ENCODE data around the gene TULP4. TPM values are rescaled to one million over a fixed set of nuclear protein-coding genes. Genes with fewer than 3 reads are reported as not detected.

TULP4 gene
- total RNA-seq, 1 donor from 2014 or later = 171 TPM

DNA sequence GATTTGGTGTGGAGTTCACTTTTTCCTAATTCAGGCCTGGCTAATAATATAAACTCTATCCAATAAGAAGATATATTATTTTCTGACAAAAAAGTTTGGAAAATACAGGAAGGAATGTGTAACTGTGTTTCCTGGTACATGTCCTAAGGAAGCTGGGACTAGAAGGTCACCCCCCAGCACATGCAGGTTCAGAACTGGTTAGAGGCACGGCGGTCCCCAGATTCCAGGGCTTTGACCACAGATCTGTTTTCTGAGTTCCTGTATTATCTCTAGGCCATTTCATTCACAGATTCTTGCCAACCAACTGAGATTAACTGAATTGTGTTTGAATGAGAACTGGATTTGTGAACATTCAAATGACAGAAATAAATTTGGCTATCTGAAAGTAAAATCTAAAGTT, 94.5 kb downstream of the TULP4 start:
- H3K4me3 Mint-ChIP-seq (ENCODE audit: low read depth) = no peak overlapping the region
- peaks cover 16% of the 10 kb centered on the region for H3K4me1 Mint-ChIP-seq (ENCODE audit: low read depth)
- H3K9me3 Mint-ChIP-seq (ENCODE audit: low read depth) = peaks cover 9% of the 10 kb centered on the region
- no peak for DNase-seq (ENCODE audit: low spot score, unreplicated experiment)
- peaks cover 18% of the 10 kb centered on the region for H3K36me3 Mint-ChIP-seq (ENCODE audit: insufficient read depth)
- no peak overlapping the region for H3K27ac Mint-ChIP-seq
- no peaks in the 10 kb centered on the region for H3K27me3 Mint-ChIP-seq
- TF ChIP-seq, protein P1, sequence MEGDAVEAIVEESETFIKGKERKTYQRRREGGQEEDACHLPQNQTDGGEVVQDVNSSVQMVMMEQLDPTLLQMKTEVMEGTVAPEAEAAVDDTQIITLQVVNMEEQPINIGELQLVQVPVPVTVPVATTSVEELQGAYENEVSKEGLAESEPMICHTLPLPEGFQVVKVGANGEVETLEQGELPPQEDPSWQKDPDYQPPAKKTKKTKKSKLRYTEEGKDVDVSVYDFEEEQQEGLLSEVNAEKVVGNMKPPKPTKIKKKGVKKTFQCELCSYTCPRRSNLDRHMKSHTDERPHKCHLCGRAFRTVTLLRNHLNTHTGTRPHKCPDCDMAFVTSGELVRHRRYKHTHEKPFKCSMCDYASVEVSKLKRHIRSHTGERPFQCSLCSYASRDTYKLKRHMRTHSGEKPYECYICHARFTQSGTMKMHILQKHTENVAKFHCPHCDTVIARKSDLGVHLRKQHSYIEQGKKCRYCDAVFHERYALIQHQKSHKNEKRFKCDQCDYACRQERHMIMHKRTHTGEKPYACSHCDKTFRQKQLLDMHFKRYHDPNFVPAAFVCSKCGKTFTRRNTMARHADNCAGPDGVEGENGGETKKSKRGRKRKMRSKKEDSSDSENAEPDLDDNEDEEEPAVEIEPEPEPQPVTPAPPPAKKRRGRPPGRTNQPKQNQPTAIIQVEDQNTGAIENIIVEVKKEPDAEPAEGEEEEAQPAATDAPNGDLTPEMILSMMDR (IDR thresholded peaks at IDR 0.05; ENCODE audit: unreplicated experiment) = no peak

DNA sequence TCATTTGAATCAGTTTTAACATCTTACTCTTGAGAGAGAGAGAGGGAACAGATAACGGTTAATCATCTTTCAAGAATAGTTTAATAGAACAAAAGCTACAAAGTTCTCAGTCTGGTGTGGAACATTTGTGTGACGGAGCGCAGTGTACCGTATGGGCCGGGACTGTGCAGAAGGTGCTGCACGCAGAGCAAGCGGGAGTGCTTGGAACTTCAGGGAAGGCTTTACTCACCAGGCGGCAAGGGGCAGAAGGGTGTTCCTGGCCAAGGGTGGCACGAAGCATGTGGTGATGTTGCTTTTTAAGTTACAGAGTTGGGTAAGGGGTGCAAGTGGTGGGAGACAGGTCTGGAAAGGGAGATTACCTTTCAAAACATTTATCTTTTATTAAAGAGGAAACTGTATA, 95.7 kb downstream of the TULP4 start:
- DNase-seq (ENCODE audit: low spot score, unreplicated experiment) = no peak
- H3K4me1 Mint-ChIP-seq (ENCODE audit: low read depth) = peaks cover 18% of the 10 kb centered on the region
- no peak overlapping the region for H3K4me3 Mint-ChIP-seq (ENCODE audit: low read depth)
- TF ChIP-seq, protein P1 (IDR thresholded peaks at IDR 0.05; ENCODE audit: unreplicated experiment) = no peak
- peaks cover 21% of the 10 kb centered on the region for H3K36me3 Mint-ChIP-seq (ENCODE audit: insufficient read depth)
- peaks cover 9% of the 10 kb centered on the region for H3K9me3 Mint-ChIP-seq (ENCODE audit: low read depth)
- H3K27me3 Mint-ChIP-seq = no peaks in the 10 kb centered on the region
- H3K27ac Mint-ChIP-seq = peak overlapping the region; percentile 29

DNA sequence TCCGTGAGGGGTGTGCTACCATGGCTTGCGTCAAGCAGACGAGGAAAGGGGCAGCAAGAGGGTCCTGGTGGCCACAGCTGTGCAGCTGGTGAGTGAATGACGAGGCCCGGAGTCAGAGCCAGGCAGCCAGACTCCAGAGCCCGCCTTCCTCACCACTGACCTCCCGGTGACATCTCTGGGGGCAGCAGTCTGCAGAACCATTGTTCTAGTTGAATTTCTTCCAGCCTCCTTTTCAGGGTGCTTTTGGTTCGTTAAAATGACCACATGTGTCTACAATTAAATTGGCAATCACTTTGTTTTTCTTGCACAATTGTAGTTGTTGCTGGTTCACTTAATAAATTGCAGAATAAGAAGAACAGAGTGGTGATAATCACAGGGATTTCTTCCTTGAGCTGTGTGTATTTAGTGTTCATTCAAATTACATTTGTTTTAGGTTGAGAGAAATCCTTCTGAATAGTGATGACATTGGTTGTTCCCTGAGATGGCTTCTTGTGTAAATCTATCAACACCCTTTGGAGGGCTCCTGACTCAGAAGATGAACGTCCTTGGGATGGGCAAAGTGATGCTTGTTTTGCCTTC, 96.4 kb downstream of the TULP4 start:
- Mint-ChIP-seq H3K27me3 (no peaks in the 10 kb centered on the region), H3K27ac (peak overlapping the region; percentile 29), H3K4me1 (ENCODE audit: low read depth) (peaks cover 23% of the 10 kb centered on the region), H3K9me3 (ENCODE audit: low read depth) (peaks cover 9% of the 10 kb centered on the region), H3K36me3 (ENCODE audit: insufficient read depth) (peaks cover 28% of the 10 kb centered on the region), H3K4me3 (ENCODE audit: low read depth) (no peak overlapping the region)
- TF ChIP-seq, protein P1 (IDR thresholded peaks at IDR 0.05; ENCODE audit: unreplicated experiment) = no peak
- DNase-seq (ENCODE audit: low spot score, unreplicated experiment) = no peak

DNA sequence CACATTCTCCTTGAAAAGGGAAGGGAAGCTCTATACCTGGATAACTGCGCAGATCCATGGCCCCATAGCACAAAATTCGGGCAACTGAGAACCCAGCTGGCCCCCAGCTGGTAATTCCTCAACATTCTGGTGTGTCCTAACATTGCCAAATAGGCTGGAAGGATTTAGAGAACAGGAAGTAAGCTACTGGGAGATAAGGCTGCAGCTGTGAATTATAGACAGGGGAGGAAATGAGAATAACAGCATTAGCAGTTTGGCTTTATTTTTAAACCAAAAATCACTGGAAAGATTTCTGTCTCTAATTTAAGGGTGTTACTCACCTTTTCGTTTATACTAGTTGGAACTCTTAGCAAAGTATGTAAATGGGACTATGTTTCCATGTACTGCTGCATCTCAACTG, 97.2 kb downstream of the TULP4 start:
- peaks cover 6% of the 10 kb centered on the region for H3K9me3 Mint-ChIP-seq (ENCODE audit: low read depth)
- no peak for DNase-seq (ENCODE audit: low spot score, unreplicated experiment)
- no peak overlapping the region for H3K4me3 Mint-ChIP-seq (ENCODE audit: low read depth)
- no peaks in the 10 kb centered on the region for H3K27me3 Mint-ChIP-seq
- peaks cover 23% of the 10 kb centered on the region for H3K36me3 Mint-ChIP-seq (ENCODE audit: insufficient read depth)
- TF ChIP-seq, protein P1 (IDR thresholded peaks at IDR 0.05; ENCODE audit: unreplicated experiment) = no peak
- H3K4me1 Mint-ChIP-seq (ENCODE audit: low read depth) = peaks cover 28% of the 10 kb centered on the region
- no peak overlapping the region for H3K27ac Mint-ChIP-seq

DNA sequence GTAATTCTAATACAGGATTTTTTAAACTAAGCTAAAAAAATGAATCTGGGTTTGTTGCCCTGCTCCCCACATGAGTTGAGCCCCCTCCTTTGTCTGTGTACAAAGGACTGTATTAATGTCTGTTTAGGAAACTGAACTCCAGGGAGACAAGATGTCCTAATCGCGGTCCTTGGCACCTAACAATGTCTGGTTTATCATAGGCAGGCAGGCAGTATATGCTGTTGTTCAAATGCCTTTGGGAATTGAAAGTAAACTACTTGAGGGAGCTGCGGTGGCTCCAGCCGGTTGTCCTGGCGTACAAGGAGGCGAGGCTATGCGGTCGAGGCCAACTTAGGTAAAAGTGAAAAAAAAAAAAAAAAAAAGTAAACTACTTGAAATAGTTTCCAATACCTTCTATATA, 98.5 kb downstream of the TULP4 start:
- Mint-ChIP-seq H3K27me3 (no peaks in the 10 kb centered on the region), H3K27ac (no peak overlapping the region), H3K4me3 (ENCODE audit: low read depth) (no peak overlapping the region), H3K9me3 (ENCODE audit: low read depth) (no peaks in the 10 kb centered on the region), H3K36me3 (ENCODE audit: insufficient read depth) (peaks cover 21% of the 10 kb centered on the region), H3K4me1 (ENCODE audit: low read depth) (peaks cover 25% of the 10 kb centered on the region)
- no peak for DNase-seq (ENCODE audit: low spot score, unreplicated experiment)
- TF ChIP-seq, protein P1 (IDR thresholded peaks at IDR 0.05; ENCODE audit: unreplicated experiment) = no peak
